ENCODE results near the gene TNNT2. TPM values are rescaled to one million over a fixed set of nuclear protein-coding genes. Genes with fewer than 3 reads are reported as not detected.

The TNNT2 gene
- total and polyA plus RNA-seq, 2 of the 4 experiments (the other 2 are of a cell fraction): 0.18 to 1.2 TPM

DNA sequence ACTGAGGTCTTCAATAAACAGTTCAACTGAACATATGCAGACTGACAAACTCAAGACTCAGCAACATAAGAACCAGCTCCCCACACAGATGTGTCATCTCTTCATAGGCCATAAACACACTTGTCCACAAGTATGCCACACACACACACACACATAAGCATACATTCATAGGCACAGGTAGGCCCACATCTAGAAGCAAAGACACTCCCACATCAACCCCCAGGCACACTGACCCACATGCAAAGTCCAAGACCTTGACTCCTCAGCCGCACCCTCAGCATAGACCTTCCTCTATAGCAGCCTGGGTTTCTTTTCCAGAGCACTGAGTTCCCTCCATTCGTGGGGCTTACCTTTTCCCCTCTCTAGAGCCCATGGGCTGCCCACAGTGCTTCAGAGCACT, 20.2 kb upstream of the TNNT2 start:
- intact Hi-C loops (cut with micrococcal nuclease) (no loop called here), dilution Hi-C loops (cut with HindIII; ENCODE audit: low sequenced_read_pairs, unreplicated experiment) (no loop called here), in situ Hi-C loops (cut with MboI; ENCODE audit: low sequenced_read_pairs) (no loop called here)
- no peaks in the 10 kb centered on the region for H4K20me1 ChIP-seq (ENCODE audit: insufficient read depth, low read length)
- no peaks in the 10 kb centered on the region for H3K9me1 ChIP-seq (ENCODE audit: insufficient read depth, low read length)
- H3K9me3 ChIP-seq (ENCODE audit: control insufficient read depth, insufficient read depth, low read length): no peaks in the 10 kb centered on the region
- no TSS peak for BruUV-seq (replicated peaks)
- POLR2A ChIA-PET (ENCODE audit: unreplicated experiment): no interaction called here
- H3K27ac ChIP-seq (ENCODE audit: insufficient read depth, low read length): no peak overlapping the region
- H3K4ac ChIP-seq (ENCODE audit: low read depth, low read length): no peak overlapping the region
- H3K4me3 ChIP-seq (ENCODE audit: insufficient read depth, low read depth, low read length): no peak overlapping the region
- H2AK9ac ChIP-seq (replicated peaks; ENCODE audit: low read depth, low read length, poor library complexity): no peak overlapping the region
- TF ChIP-seq BHLHE40 (IDR thresholded peaks at IDR 0.05; ENCODE audit: low read depth, low read length) (no peak), FOS (IDR thresholded peaks at IDR 0.05; ENCODE audit: low read depth, low read length) (no peak), RCOR1 (IDR thresholded peaks at IDR 0.05; ENCODE audit: insufficient replicate concordance, low read length) (no peak), CHD1 (IDR thresholded peaks at IDR 0.05; ENCODE audit: low read depth, low read length) (no peak), MAZ (IDR thresholded peaks at IDR 0.05; ENCODE audit: borderline replicate concordance, low read depth, low read length) (no peak), SMC3 (IDR thresholded peaks at IDR 0.05; ENCODE audit: low read depth, low read length) (no peak), CEBPB (IDR thresholded peaks at IDR 0.05; ENCODE audit: low read depth, low read length) (no peak), POLR2A (IDR thresholded peaks at IDR 0.05; ENCODE audit: low read depth, low read length) (no peak), MAFK (IDR thresholded peaks at IDR 0.05; ENCODE audit: low read depth, low read length) (no peak), NFE2L2 (IDR thresholded peaks at IDR 0.05; ENCODE audit: low read depth, low read length) (no peak), MXI1 (IDR thresholded peaks at IDR 0.05; ENCODE audit: borderline replicate concordance, low read depth, low read length) (no peak), RFX5 (IDR thresholded peaks at IDR 0.05; ENCODE audit: low read depth, low read length) (no peak), RAD21 (IDR thresholded peaks at IDR 0.05; ENCODE audit: low read length) (no peak)
- TF ChIP-seq, protein P1, sequence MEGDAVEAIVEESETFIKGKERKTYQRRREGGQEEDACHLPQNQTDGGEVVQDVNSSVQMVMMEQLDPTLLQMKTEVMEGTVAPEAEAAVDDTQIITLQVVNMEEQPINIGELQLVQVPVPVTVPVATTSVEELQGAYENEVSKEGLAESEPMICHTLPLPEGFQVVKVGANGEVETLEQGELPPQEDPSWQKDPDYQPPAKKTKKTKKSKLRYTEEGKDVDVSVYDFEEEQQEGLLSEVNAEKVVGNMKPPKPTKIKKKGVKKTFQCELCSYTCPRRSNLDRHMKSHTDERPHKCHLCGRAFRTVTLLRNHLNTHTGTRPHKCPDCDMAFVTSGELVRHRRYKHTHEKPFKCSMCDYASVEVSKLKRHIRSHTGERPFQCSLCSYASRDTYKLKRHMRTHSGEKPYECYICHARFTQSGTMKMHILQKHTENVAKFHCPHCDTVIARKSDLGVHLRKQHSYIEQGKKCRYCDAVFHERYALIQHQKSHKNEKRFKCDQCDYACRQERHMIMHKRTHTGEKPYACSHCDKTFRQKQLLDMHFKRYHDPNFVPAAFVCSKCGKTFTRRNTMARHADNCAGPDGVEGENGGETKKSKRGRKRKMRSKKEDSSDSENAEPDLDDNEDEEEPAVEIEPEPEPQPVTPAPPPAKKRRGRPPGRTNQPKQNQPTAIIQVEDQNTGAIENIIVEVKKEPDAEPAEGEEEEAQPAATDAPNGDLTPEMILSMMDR (conservative IDR thresholded peaks at IDR 0.05; ENCODE audit: low read depth, low read length): no peak
- TF ChIP-seq, protein P2, sequence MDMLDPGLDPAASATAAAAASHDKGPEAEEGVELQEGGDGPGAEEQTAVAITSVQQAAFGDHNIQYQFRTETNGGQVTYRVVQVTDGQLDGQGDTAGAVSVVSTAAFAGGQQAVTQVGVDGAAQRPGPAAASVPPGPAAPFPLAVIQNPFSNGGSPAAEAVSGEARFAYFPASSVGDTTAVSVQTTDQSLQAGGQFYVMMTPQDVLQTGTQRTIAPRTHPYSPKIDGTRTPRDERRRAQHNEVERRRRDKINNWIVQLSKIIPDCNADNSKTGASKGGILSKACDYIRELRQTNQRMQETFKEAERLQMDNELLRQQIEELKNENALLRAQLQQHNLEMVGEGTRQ (IDR thresholded peaks at IDR 0.05; ENCODE audit: low read depth, low read length): no peak
- TF ChIP-seq, protein P3, sequence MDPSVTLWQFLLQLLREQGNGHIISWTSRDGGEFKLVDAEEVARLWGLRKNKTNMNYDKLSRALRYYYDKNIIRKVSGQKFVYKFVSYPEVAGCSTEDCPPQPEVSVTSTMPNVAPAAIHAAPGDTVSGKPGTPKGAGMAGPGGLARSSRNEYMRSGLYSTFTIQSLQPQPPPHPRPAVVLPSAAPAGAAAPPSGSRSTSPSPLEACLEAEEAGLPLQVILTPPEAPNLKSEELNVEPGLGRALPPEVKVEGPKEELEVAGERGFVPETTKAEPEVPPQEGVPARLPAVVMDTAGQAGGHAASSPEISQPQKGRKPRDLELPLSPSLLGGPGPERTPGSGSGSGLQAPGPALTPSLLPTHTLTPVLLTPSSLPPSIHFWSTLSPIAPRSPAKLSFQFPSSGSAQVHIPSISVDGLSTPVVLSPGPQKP (IDR thresholded peaks at IDR 0.05; ENCODE audit: borderline replicate concordance, low read depth, low read length): no peak
- H2AFZ ChIP-seq (replicated peaks; ENCODE audit: low read length, poor library complexity): no peak overlapping the region
- DNase-seq (peak; percentile 19), ATAC-seq (ENCODE audit: low read depth) (peak; percentile 35; the same call in 1 of the 2 replicates)
- H4K8ac ChIP-seq (ENCODE audit: low read depth in 2 of 2, low read length in 2 of 2): no peak overlapping the region
- no CpG with 5 or more reads among the region's 2 CpGs for WGBS, 2 experiments (ENCODE audit: extremely low coverage in 2 of 2, insufficient read length in 1 of 2)
- H3K9ac ChIP-seq (ENCODE audit: low read depth, low read length): no peak overlapping the region
- H3K23ac ChIP-seq (ENCODE audit: low read depth, low read length): no peak overlapping the region; the same call in 1 of the 2 replicates
- H4K5ac ChIP-seq (ENCODE audit: low read depth, low read length): no peak overlapping the region
- CTCF ChIA-PET: interaction anchor here (0.6 kb wide), 1 partner anchor 699 kb away, joined by 3 read pairs; no protein-coding TSS in a partner anchor
- H2BK15ac ChIP-seq (ENCODE audit: low read depth, low read length): no peak overlapping the region
- no peaks in the 10 kb centered on the region for H3K4me1 ChIP-seq (ENCODE audit: control insufficient read depth, insufficient read depth, low read length)
- H3K14ac ChIP-seq (replicated peaks; ENCODE audit: low read depth, low read length): no peak overlapping the region
- no peaks in the 10 kb centered on the region for H3K36me3 ChIP-seq (ENCODE audit: control insufficient read depth, insufficient read depth, low read length)
- peaks cover 88% of the 10 kb centered on the region for H3K27me3 ChIP-seq (ENCODE audit: control insufficient read depth, insufficient read depth, low read length)
- H2BK120ac ChIP-seq (ENCODE audit: low read depth, low read length): no peak overlapping the region
- no peaks in the 10 kb centered on the region for H3K79me1 ChIP-seq (ENCODE audit: low read depth in 1 of 2, low read length in 2 of 2)
- no peak overlapping the region for H3K4me2 ChIP-seq (ENCODE audit: low read depth, low read length)
- H2AK5ac ChIP-seq (ENCODE audit: low read depth, low read length): no peak overlapping the region
- H2BK20ac ChIP-seq (ENCODE audit: low read depth, low read length): no peak overlapping the region
- no peak overlapping the region for H2BK5ac ChIP-seq (ENCODE audit: low read depth, low read length, poor library complexity, severe bottlenecking)
- H3K18ac ChIP-seq (ENCODE audit: low read depth, low read length): no peak overlapping the region
- no peak overlapping the region for H4K91ac ChIP-seq (ENCODE audit: insufficient read depth, low read depth, low read length)
- no peak overlapping the region for H3K56ac ChIP-seq (ENCODE audit: extremely low read depth, insufficient read depth, low read length)

Data from IMR-90 (cell line).